ENCODE data around the gene CCDC33.
"Not testable (repeated sequence)": the region's sequence is repeated elsewhere in the genome, so short reads cannot be mapped to it uniquely, and the experiment has no call there.

The CCDC33 gene

DNA sequence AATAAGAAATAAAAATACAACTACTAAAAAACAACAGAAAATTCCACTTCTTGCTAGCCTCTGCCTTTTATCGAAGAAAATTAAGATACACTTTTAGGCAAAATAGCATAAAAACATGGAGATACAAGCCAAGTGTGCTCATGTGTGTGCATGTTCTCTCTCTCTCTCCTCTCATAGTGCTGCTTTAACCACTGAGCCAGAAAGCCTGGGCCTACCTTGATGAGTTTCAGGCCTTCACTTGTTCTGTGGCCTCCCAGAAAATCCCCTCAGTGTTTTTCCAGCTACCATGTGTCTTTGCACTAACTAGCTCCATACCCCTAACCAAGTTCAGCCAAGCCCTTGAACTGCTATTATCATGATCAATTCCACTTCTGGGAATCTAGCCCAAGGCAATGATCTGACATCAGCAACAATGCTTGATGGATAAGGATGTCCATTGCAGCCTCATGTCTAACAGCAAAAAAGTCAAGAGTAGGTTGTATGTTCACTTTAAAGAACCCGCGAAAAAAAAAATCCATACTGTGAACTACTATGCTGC, 113.2 kb downstream of the CCDC33 start:
- no peak overlapping the region for H3K4me3 ChIP-seq (ENCODE audit: low read depth, low read length)
- DNase-seq (ENCODE audit: low read depth, low spot score): no peak
- in situ Hi-C loops (cut with HindIII; ENCODE audit: low sequenced_read_pairs): no loop called here
- TF ChIP-seq, protein P1, sequence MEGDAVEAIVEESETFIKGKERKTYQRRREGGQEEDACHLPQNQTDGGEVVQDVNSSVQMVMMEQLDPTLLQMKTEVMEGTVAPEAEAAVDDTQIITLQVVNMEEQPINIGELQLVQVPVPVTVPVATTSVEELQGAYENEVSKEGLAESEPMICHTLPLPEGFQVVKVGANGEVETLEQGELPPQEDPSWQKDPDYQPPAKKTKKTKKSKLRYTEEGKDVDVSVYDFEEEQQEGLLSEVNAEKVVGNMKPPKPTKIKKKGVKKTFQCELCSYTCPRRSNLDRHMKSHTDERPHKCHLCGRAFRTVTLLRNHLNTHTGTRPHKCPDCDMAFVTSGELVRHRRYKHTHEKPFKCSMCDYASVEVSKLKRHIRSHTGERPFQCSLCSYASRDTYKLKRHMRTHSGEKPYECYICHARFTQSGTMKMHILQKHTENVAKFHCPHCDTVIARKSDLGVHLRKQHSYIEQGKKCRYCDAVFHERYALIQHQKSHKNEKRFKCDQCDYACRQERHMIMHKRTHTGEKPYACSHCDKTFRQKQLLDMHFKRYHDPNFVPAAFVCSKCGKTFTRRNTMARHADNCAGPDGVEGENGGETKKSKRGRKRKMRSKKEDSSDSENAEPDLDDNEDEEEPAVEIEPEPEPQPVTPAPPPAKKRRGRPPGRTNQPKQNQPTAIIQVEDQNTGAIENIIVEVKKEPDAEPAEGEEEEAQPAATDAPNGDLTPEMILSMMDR (IDR thresholded peaks at IDR 0.05; ENCODE audit: low read depth, low read length): no peak

DNA sequence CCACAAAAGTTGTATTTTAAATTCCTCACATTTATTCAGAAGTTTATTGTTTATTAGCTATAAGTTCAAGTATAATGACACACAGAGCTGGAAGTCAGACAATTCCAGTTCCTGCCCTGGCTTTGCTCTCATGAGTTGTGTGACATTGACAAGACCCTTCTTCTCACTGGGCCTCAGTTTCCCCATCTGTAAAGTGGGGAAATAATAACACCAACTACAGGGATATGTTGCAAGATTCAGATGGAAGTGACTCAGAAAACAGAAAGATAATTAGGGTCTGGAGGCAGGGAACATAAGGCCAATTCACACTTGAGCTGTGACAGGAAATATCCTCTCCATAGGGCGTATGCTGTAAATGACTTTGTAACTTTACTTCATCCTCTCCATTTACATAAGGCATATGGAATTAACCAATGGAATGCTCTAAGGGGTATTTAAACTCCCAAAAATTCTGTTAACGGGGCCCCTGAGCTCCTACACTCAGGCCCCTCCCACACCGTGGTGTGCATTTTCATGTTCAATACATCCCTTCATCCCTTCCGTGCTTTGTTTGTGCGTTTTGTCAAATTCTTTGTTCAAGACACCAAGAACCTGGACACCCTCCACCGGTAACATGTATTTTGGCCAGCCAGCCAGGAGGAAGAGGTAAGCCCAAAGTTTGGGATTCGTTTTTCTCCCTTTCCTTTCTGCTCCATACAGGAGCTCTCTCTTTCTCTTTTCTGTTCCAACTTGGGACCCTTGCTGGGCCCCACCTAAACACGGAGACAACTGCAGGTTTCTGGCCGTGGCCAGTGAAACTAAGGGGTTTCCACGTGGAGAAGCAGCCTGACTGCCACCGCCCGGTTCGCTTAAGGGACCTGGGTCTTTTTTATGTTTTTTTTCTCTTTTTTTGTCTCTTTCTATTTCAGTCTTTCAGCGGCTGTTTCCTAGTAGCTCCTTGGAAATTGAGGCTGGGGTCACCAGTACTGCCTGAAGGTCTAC, 114.5 kb downstream of the CCDC33 start:
- in situ Hi-C loops (cut with HindIII; ENCODE audit: low sequenced_read_pairs): no loop called here
- no peak overlapping the region for H3K4me3 ChIP-seq (ENCODE audit: low read depth, low read length)
- no peak for DNase-seq (ENCODE audit: low read depth, low spot score)
- TF ChIP-seq, protein P1 (IDR thresholded peaks at IDR 0.05; ENCODE audit: low read depth, low read length): no peak

DNA sequence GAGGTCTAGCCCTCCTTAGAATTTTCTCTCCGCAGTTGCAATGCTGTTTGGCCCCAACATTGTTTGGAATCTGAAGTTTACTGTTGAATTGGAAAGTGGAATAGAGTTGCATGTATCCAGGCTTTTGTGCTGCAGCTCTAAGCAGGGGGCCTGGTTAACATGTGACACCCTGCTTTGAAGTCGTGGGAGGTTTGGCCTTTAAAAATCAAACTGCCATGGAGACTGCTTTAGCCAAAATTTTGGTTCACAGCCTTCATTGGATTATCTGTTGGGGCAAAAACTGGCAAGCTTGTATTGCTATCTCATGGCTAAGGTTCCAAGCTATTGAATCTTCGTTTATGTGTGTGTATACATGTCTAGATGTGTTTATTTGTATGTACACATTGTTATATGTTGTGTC, 115.5 kb downstream of the CCDC33 start:
- DNase-seq (ENCODE audit: low read depth, low spot score): no peak
- no peak overlapping the region for H3K4me3 ChIP-seq (ENCODE audit: low read depth, low read length)
- in situ Hi-C loops (cut with HindIII; ENCODE audit: low sequenced_read_pairs): no loop called here
- TF ChIP-seq, protein P1 (IDR thresholded peaks at IDR 0.05; ENCODE audit: low read depth, low read length): no peak

DNA sequence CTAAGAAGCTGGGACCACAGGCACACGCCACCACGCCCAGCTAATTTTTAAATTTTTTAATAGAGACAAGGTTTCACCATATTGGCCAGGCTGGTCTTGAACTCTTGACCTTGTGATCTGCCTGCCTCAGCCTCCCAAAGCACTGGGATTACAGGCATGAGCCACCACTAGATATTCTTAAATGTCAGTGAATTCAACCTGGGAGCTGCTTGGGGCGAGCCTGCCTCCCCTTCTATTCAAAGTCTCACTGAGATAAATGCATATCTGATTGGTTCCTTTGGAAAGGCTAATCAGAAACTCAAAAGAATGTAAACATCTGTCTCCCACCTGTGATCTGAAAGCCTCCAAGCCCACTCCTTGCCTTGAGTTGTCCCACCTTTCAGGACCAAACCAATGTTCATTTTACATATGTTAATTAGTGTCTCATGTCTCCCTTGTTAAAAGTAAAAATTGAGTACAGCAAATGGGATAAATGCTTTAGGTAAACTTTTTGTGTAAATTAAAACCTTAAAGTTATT, 116.3 kb downstream of the CCDC33 start:
- H3K4me3 ChIP-seq (ENCODE audit: low read depth, low read length): no peak overlapping the region
- in situ Hi-C loops (cut with HindIII; ENCODE audit: low sequenced_read_pairs): no loop called here
- TF ChIP-seq, protein P1 (IDR thresholded peaks at IDR 0.05; ENCODE audit: low read depth, low read length): no peak
- no peak for DNase-seq (ENCODE audit: low read depth, low spot score)

DNA sequence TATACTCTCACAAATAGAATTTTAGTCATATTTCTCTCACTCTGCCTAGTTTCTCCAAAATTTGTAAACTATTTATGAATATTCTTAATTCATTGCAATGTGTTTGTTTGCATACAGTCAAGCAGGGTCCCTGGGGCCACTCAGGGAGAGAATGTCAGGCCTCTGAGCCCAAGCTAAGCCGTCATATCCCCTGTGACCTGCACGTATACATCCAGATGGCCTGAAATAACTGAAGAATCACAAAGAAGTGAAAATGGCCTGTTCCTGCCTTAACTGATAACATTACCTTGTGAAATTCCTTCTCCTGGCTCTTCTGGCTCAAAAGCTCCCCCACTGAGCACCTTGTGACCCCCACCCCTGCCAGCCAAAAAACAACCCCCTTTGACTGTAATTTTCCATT, 117.9 kb downstream of the CCDC33 start:
- in situ Hi-C loops (cut with HindIII; ENCODE audit: low sequenced_read_pairs); DNase-seq (ENCODE audit: low read depth, low spot score): not testable (repeated sequence)

DNA sequence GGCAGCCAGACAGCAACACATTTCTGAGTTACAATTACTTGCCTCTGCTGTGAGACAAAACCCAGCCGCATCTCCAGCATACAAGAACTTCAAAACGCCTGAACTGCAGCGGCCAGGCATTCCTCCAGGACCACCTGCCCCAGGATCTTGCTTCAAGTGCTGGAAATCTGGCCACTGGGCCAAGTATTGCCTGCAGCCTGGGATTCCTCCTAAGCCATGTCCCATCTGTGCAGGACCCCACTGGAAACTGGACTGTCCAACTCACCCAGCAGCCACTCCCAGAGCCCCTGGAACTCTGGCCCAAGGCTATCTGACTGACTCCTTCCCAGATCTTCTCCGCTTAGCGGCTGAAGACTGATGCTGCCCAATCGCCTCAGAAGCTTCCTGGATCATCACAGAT, 119.9 kb downstream of the CCDC33 start:
- DNase-seq (ENCODE audit: low read depth, low spot score); H3K4me3 ChIP-seq (ENCODE audit: low read depth, low read length); in situ Hi-C loops (cut with HindIII; ENCODE audit: low sequenced_read_pairs): not testable (repeated sequence)

More for the DNA sequence above, 117.9 kb downstream of the CCDC33 start:
- H3K4me3 ChIP-seq (ENCODE audit: low read depth, low read length): not testable (repeated sequence)

DNA sequence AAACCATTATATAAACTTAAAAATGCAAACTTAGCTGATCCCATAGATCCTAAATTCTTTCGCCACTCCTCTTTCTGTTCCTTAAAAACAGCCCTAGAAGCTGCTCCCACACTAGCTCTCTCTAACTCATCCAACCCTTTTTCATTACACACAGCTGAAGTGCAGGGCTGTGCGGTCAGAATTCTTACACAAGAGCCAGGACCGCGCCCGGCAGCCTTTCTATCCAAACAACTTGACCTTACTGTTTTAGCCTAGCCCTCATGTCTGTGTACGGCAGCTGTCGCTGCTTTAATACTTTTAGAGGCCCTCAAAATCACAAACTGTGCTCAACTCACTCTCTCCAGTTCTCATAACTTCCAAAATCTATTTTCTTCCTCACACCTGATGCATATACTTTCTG, 121.4 kb downstream of the CCDC33 start:
- DNase-seq (ENCODE audit: low read depth, low spot score); in situ Hi-C loops (cut with HindIII; ENCODE audit: low sequenced_read_pairs); H3K4me3 ChIP-seq (ENCODE audit: low read depth, low read length): not testable (repeated sequence)

DNA sequence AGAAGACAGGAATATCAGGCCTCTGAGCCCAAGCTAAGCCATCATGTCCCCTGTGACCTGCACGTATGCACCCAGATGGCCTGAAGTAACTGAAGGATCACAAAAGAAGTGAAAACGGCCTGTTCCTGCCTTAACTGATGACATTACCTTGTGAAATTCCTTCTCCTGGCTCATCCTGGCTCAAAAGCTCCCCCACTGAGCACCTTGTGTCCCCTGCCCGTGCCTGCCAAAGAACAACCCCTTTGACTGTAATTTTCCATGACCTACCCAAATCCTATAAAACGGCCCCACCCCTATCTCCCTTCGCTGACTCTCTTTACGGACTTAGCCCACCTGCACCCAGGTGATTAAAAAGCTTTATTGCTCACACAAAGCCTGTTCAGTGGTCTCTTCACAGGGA, 123.2 kb downstream of the CCDC33 start:
- H3K4me3 ChIP-seq (ENCODE audit: low read depth, low read length); in situ Hi-C loops (cut with HindIII; ENCODE audit: low sequenced_read_pairs); DNase-seq (ENCODE audit: low read depth, low spot score): not testable (repeated sequence)

DNA sequence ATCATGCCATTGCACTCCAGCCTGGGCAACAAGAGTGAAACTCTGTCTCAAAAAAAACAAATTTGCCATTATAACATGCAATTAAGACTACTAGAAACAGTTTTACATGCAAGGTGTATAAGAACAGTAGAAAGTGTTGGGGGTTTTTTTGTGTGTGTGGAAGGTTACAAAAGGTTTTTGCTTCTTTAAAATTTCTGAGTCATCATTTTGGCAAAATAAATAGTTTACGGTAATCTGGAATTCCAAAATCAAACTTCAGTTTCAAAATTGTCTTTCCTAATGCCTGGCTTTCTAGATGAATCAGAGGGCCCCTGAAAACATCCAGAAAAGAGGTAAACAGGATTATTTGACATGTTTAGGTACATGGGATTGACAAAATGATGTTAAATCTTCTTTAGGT, 124.7 kb downstream of the CCDC33 start:
- DNase-seq (ENCODE audit: low read depth, low spot score); in situ Hi-C loops (cut with HindIII; ENCODE audit: low sequenced_read_pairs); H3K4me3 ChIP-seq (ENCODE audit: low read depth, low read length): not testable (repeated sequence)
